Suppressor macrophage treated with lipopolysaccharide for 1 hour (primary cell): ENCODE measurements around the gene ARID3A.

Source experiments
- DNase-seq, 3 donors: peaks; one replicate each; pipeline ENCODE4 v3.0.0-alpha.2; 2020 to 2022

The ARID3A gene

GRCh38 chr19:892243-892893 lies 33.5 kb upstream of the ARID3A start:
- peak; percentile 35 to 62 (median 50) for DNase-seq

GRCh38 chr19:892894-893689 lies 32.7 kb upstream of the ARID3A start, which contains the start of the genes MED16 and RNU6-9:
Gene MED16 (minus strand): TSS chr19:893187. CDS start chr19:891131, 2,056 bp downstream.
Gene RNU6-9 (plus strand): TSS chr19:893484.
- DNase-seq = peak; percentile 96 to 97 (median 97)

- DNase-seq = no peak
Observed at GRCh38 chr19:896434-896833, 29.4 kb upstream of the ARID3A start.

- DNase-seq = no peak
Observed at GRCh38 chr19:896999-897398, 28.8 kb upstream of the ARID3A start.

- DNase-seq = no peak
Observed at GRCh38 chr19:897442-898039, 28.3 kb upstream of the ARID3A start.

- no peak for DNase-seq
Observed at GRCh38 chr19:898663-899062, 27.2 kb upstream of the ARID3A start.

- no peak for DNase-seq
Observed at GRCh38 chr19:899336-900042, 26.3 kb upstream of the ARID3A start.

- DNase-seq = no peak
Observed at GRCh38 chr19:900043-900301, 25.9 kb upstream of the ARID3A start.

GRCh38 chr19:900302-901111 lies 25.3 kb upstream of the ARID3A start:
- DNase-seq = peak in 1 of 3 donors; percentile 41

- no peak for DNase-seq
Observed at GRCh38 chr19:901216-902092, 24.4 kb upstream of the ARID3A start.

- DNase-seq = no peak
Observed at GRCh38 chr19:902093-902370, 23.8 kb upstream of the ARID3A start.

GRCh38 chr19:902446-903226 lies 23.2 kb upstream of the ARID3A start:
- no peak for DNase-seq

GRCh38 chr19:903266-903797 lies 22.5 kb upstream of the ARID3A start:
- no peak for DNase-seq

- DNase-seq = no peak
Observed at GRCh38 chr19:904545-904944, 21.3 kb upstream of the ARID3A start.

GRCh38 chr19:906480-906879 lies 19.4 kb upstream of the ARID3A start:
- no peak for DNase-seq

GRCh38 chr19:907183-907853 lies 18.5 kb upstream of the ARID3A start:
- peak; percentile 83 to 91 (median 83) for DNase-seq

- DNase-seq = no peak
Observed at GRCh38 chr19:911197-912033, 14.4 kb upstream of the ARID3A start.

GRCh38 chr19:912181-913079 lies 13.4 kb upstream of the ARID3A start:
- DNase-seq = no peak
